MCF 10A (cell line): ENCODE results near the gene ENSA. TPM values are rescaled to one million over a fixed set of nuclear protein-coding genes. Genes with fewer than 3 reads are reported as not detected.
"Not testable (repeated sequence)": the region's sequence is repeated elsewhere in the genome, so short reads cannot be mapped to it uniquely, and the experiment has no call there.

Experiments
- BruUV-seq: library from RNA; stranded (reverse); fragments of 400-500 nt; replicated peaks from 2 replicates; lab custom pipeline; 2021; lab: Mats Ljungman, UMichigan
- CTCF ChIA-PET: fragments of 300-600 bp; sonication (Branson Sonifier 250); formaldehyde crosslinking; extraction: SDS; loops from one replicate; lab custom pipeline; 2021; ENCODE audit warnings: antibody characterized with exemption, inconsistent platforms; lab: Yijun Ruan, JAX
- POLR2A ChIA-PET: fragments of 300-600, 350-650 bp; sonication (Branson Sonifier 250); formaldehyde crosslinking; extraction: SDS; loops from one replicate; lab custom pipeline; 2020; ENCODE audit warnings: antibody characterized with exemption, inconsistent platforms; lab: Yijun Ruan, JAX
- DNase-seq: peaks from one replicate; pipeline ENCODE4 v3.0.0-alpha.2; 2018; ENCODE audit not compliant: unreplicated experiment
- H3K27ac Mint-ChIP-seq: one replicate; pipeline ENCODE4 v1.8.0; 2022; ENCODE audit warnings: mild to moderate bottlenecking, low read depth, mixed read lengths; ENCODE audit not compliant: unreplicated experiment
- H3K27me3 Mint-ChIP-seq: one replicate; pipeline ENCODE4 v1.8.0; 2022; ENCODE audit warnings: mixed read lengths; ENCODE audit not compliant: insufficient read depth, unreplicated experiment
- H3K36me3 Mint-ChIP-seq: one replicate; pipeline ENCODE4 v1.8.0; 2022; ENCODE audit warnings: mild to moderate bottlenecking, moderate library complexity, mixed read lengths; ENCODE audit not compliant: insufficient read depth, unreplicated experiment
- H3K4me1 Mint-ChIP-seq: one replicate; pipeline ENCODE4 v1.8.0; 2022; ENCODE audit warnings: mixed read lengths; ENCODE audit not compliant: insufficient read depth, unreplicated experiment
- H3K4me3 Mint-ChIP-seq: one replicate; pipeline ENCODE4 v1.8.0; 2022; ENCODE audit warnings: mild to moderate bottlenecking, moderate library complexity, mixed read lengths; ENCODE audit not compliant: unreplicated experiment
- H3K9me3 Mint-ChIP-seq: one replicate; pipeline ENCODE4 v1.8.0; 2022; ENCODE audit warnings: mixed read lengths; ENCODE audit not compliant: unreplicated experiment
- intact Hi-C: fragments of 100-400 bp; cut with micrococcal nuclease; formaldehyde crosslinking; loops from 2 replicates; pipeline ENCODE4 v1.14.1; 2022
- total RNA-seq: library from RNA; stranded (reverse); gene quantifications from 2 replicates; pipeline ENCODE4 v1.2.3, GENCODE V29; 2022
- TF ChIP-seq, protein P1 (sequence below): fragments of 200-600 bp; IDR thresholded peaks from one replicate; pipeline ENCODE4 v1.8.0; 2022; ENCODE audit warnings: antibody characterized with exemption, mild to moderate bottlenecking; ENCODE audit not compliant: unreplicated experiment

ENSA gene
- total RNA-seq, 1 experiment from 2014 or later = 294 TPM

DNA sequence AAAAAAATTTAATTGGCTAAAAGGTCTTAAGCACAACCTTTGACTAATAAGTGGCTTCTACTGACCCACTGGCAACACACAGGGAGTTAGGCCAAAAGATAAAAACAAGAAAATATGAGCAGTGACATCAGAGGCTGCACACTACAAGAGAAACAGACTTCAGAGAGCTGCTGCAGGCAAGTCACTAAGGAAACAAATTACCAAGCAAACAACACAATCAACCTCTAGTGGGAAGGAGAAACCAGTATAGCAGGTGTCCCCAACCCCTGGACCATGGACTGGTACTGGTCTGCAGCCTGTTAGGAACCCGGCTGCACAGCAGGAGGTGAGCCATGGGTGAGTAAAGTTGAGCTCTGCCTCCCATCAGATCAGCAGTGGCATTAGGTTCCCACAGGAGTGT is 20.8 kb upstream of the ENSA start:
- CTCF ChIA-PET = interaction anchor here (0.8 to 1.6 kb wide), 2 partner anchors 8 to 26 kb away, joined by 3 to 4 read pairs; no protein-coding TSS in a partner anchor

GRCh38 chr1:150649441-150650075 is 20.1 kb upstream of the ENSA start:
- TF ChIP-seq, protein P1, sequence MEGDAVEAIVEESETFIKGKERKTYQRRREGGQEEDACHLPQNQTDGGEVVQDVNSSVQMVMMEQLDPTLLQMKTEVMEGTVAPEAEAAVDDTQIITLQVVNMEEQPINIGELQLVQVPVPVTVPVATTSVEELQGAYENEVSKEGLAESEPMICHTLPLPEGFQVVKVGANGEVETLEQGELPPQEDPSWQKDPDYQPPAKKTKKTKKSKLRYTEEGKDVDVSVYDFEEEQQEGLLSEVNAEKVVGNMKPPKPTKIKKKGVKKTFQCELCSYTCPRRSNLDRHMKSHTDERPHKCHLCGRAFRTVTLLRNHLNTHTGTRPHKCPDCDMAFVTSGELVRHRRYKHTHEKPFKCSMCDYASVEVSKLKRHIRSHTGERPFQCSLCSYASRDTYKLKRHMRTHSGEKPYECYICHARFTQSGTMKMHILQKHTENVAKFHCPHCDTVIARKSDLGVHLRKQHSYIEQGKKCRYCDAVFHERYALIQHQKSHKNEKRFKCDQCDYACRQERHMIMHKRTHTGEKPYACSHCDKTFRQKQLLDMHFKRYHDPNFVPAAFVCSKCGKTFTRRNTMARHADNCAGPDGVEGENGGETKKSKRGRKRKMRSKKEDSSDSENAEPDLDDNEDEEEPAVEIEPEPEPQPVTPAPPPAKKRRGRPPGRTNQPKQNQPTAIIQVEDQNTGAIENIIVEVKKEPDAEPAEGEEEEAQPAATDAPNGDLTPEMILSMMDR = no peak
- ChIA-PET POLR2A (interaction anchor here (0.6 to 3.6 kb wide), 2 partner anchors 20 to 231 kb away, joined by 3 to 14 read pairs; partner anchors contain the start of gene ENSA), CTCF (interaction anchor here (0.5 to 1.6 kb wide), 6 partner anchors 9 to 92 kb away, joined by 3 to 5 read pairs (median 3); no protein-coding TSS in a partner anchor)
- Mint-ChIP-seq H3K27me3 (no peaks in the 10 kb centered on the region), H3K4me1 (no peaks in the 10 kb centered on the region), H3K4me3 (no peak overlapping the region), H3K27ac (peak overlapping the region; percentile 12), H3K9me3 (no peaks in the 10 kb centered on the region), H3K36me3 (peaks cover 90% of the 10 kb centered on the region)
- intact Hi-C loops = no loop called here
- no TSS peak for BruUV-seq
- DNase-seq = no peak

More for the DNA sequence above, 20.8 kb upstream of the ENSA start:
- DNase-seq = no peak
- no TSS peak for BruUV-seq
- TF ChIP-seq, protein P1 = no peak
- POLR2A ChIA-PET = interaction anchor here (3.6 kb wide), 1 partner anchor 21 kb away, joined by 14 read pairs; the partner anchor contains the start of gene ENSA
- Mint-ChIP-seq H3K27ac (no peak overlapping the region), H3K27me3 (no peaks in the 10 kb centered on the region), H3K36me3 (peaks cover 85% of the 10 kb centered on the region), H3K4me3 (no peak overlapping the region), H3K4me1 (no peaks in the 10 kb centered on the region), H3K9me3 (no peaks in the 10 kb centered on the region)
- intact Hi-C loops = no loop called here

DNA sequence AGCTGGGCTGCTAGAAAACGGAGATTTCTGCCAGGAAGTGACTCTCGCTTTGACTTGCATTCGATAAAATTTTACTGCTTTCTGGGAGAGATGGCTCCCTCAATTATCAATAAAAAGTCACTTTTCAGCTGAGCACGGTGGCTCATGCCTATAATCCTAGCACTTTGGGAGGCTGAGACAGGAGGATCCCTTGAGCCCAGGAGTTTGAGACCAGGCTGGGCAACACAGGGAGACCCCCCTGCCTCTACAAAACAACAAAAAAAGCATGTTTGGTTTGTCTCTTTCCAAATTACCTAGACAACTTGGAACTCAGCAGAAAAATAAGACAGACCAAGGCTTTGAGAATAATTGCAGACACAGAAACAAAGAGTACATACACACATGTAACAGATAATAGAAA is 12.9 kb upstream of the ENSA start:
- CTCF ChIA-PET = interaction anchor here (0.7 kb wide), 1 partner anchor 13 kb away, joined by 3 read pairs; no protein-coding TSS in a partner anchor
- no peak for DNase-seq
- Mint-ChIP-seq H3K4me1 (no peaks in the 10 kb centered on the region), H3K27me3 (no peaks in the 10 kb centered on the region), H3K36me3 (peaks cover 41% of the 10 kb centered on the region), H3K4me3 (no peak overlapping the region), H3K27ac (no peak overlapping the region), H3K9me3 (no peaks in the 10 kb centered on the region)
- POLR2A ChIA-PET = interaction anchor here (0.6 to 4.3 kb wide), 4 partner anchors 12 to 74 kb away, joined by 3 to 29 read pairs (median 4); partner anchors contain the start of gene ENSA
- intact Hi-C loops = no loop called here
- TF ChIP-seq, protein P1 = no peak
- BruUV-seq = no TSS peak

DNA sequence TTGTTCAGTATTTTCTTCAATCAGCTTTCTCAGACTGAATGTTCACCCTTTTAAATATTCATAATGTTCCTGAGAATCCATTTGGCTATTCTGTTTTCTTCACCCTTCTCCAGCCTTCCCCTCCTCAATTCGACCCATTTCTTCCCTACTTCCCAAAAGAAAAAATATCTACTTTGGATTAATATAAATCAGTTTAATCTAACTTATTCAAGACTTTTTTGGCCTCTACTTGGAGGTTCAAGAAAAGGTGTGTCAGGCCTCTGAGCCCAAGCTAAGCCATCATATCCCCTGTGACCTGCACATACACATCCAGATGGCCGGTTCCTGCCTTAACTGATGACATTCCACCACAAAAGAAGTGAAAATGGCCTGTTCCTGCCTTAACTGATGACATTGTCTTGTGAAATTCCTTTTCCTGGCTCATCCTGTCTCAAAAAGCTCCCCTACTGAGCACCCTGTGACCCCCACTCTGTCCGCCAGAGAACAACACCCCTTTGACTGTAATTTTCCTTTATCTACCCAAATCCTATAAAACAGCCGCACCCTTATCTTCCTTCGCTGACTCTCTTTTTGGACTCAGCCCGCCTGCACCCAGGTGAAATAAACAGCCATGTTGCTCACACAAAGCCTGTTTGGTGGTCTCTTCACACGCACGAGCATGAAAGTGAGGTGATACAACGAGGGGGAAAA is 11.9 kb upstream of the ENSA start:
- peaks cover 31% of the 10 kb centered on the region for H3K36me3 Mint-ChIP-seq
- H3K4me3 Mint-ChIP-seq, H3K27me3 Mint-ChIP-seq, H3K9me3 Mint-ChIP-seq, CTCF ChIA-PET, H3K4me1 Mint-ChIP-seq, H3K27ac Mint-ChIP-seq, DNase-seq, BruUV-seq, intact Hi-C loops: not testable (repeated sequence)
- POLR2A ChIA-PET = interaction anchor here (1.0 to 4.3 kb wide), 2 partner anchors 12 to 13 kb away, joined by 3 to 29 read pairs; partner anchors contain the start of gene ENSA

- intact Hi-C loops, H3K4me1 Mint-ChIP-seq, H3K9me3 Mint-ChIP-seq, H3K27me3 Mint-ChIP-seq, BruUV-seq, H3K27ac Mint-ChIP-seq, H3K4me3 Mint-ChIP-seq, DNase-seq: not testable (repeated sequence)
- H3K36me3 Mint-ChIP-seq = peaks cover 12% of the 10 kb centered on the region
- POLR2A ChIA-PET = interaction anchor here (0.8 to 2.5 kb wide), 4 partner anchors 9 to 346 kb away, joined by 4 to 18 read pairs (median 4); partner anchors contain the start of gene ENSA
- CTCF ChIA-PET = interaction anchor here (1.0 kb wide), 1 partner anchor 23 kb away, joined by 3 read pairs; no protein-coding TSS in a partner anchor
These were observed 9.0 kb upstream of the ENSA start for GRCh38 chr1:150638430-150638829.

GRCh38 chr1:150634839-150635622 is 5.6 kb upstream of the ENSA start:
- H3K27ac Mint-ChIP-seq, H3K9me3 Mint-ChIP-seq, H3K27me3 Mint-ChIP-seq, DNase-seq, H3K4me3 Mint-ChIP-seq, intact Hi-C loops, BruUV-seq, POLR2A ChIA-PET, CTCF ChIA-PET, H3K36me3 Mint-ChIP-seq: not testable (repeated sequence)
- H3K4me1 Mint-ChIP-seq = peaks cover 12% of the 10 kb centered on the region
